Measurements from ENCODE around the gene SMOC1.

- TF ChIP-seq CTCF (conservative IDR thresholded peaks at IDR 0.05; ENCODE audit: low read depth, low read length) (no peak), EZH2 (IDR thresholded peaks at IDR 0.05; ENCODE audit: low read length, unreplicated experiment) (no peak), EZH2phosphoT487 (IDR thresholded peaks at IDR 0.05; ENCODE audit: borderline replicate concordance, low read length) (no peak)
Measured at GRCh38 chr14:69931960-69932359, 52.7 kb downstream of the SMOC1 start.

Data from PC-3 (cell line).